Measurements from ENCODE around the gene OR2H1.

OR2H1 gene

DNA sequence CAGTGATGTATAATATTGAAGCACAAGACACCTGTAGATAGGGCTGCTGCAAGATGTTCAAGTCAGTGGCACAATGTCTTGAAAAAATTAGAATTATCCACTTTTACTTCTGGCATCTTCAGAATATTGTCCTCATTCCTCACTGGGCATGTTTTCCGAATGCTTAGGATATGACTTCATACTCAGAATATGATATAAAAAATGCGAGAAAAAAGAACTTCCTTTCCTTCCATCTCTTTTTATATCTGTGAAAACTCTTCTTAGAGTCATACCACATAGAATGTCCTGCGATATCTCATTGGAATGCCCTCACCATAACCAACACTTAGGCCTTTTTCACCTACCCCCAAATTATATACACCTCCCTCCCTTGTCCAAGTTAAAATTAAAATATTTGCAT, 26.2 kb downstream of the OR2H1 start:
- Histone ChIP-seq H3K27ac (ENCODE audit: low read depth, low read length) (no peak overlapping the region), H3K9ac (ENCODE audit: low read depth, low read length) (no peak overlapping the region), H3K36me3 (ENCODE audit: control insufficient read depth, insufficient read depth, low read length) (no peaks in the 10 kb centered on the region), H3K9me3 (ENCODE audit: control insufficient read depth, insufficient read depth, low read length) (no peaks in the 10 kb centered on the region), H3K4me3 (ENCODE audit: low read depth, low read length) (no peak overlapping the region), H3K4me1 (ENCODE audit: control insufficient read depth, insufficient read depth, low read length) (no peaks in the 10 kb centered on the region), H3K27me3 (ENCODE audit: control insufficient read depth, insufficient read depth, low read length) (no peaks in the 10 kb centered on the region)

DNA sequence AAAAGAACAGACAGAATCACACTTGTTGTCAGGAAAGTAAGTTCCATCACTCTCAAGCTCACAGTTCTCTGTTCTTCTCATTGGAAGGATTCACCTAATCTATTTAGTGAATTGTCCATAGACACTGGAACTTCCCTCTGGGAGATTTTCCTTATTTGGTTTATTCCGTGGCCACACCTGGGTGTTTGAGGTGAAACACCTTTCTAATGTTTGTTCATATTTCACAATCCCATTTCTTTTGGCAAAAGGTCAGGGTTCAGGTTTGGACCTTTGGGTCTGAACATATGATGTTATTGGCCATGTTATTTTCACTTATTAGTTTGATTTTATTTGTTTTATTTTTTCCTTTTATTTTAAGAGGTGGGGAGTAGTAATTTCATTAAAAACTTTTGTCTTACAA, 26.8 kb downstream of the OR2H1 start:
- no peak overlapping the region for H3K27ac ChIP-seq (ENCODE audit: low read depth, low read length)
- no peaks in the 10 kb centered on the region for H3K9me3 ChIP-seq (ENCODE audit: control insufficient read depth, insufficient read depth, low read length)
- H3K36me3 ChIP-seq (ENCODE audit: control insufficient read depth, insufficient read depth, low read length), result no peaks in the 10 kb centered on the region
- no peak overlapping the region for H3K4me3 ChIP-seq (ENCODE audit: low read depth, low read length)
- H3K27me3 ChIP-seq (ENCODE audit: control insufficient read depth, insufficient read depth, low read length), result no peaks in the 10 kb centered on the region
- H3K4me1 ChIP-seq (ENCODE audit: control insufficient read depth, insufficient read depth, low read length), result no peaks in the 10 kb centered on the region
- H3K9ac ChIP-seq (ENCODE audit: low read depth, low read length), result no peak overlapping the region

DNA sequence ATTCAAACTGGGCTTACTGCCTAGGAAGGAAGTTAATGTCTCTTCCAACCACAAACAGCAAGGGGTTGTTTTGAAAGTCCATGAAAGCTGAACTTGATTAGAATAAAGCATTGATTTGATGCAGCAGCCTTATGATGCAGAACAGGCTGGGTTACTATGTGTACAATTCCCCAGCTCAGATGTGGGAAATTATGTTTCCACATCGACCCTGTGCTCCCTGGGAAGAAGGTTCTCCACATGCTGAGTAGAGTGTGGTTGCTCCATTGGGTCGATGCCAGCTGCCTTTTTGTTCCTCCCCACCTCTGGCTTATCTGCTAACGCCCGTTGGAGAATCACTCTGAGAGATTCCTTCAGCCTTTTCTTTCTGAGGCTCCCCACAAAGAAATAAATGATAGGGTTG, 29.6 kb downstream of the OR2H1 start:
- Histone ChIP-seq H3K36me3 (ENCODE audit: control insufficient read depth, insufficient read depth, low read length) (no peaks in the 10 kb centered on the region), H3K4me3 (ENCODE audit: low read depth, low read length) (no peak overlapping the region), H3K9ac (ENCODE audit: low read depth, low read length) (no peak overlapping the region), H3K9me3 (ENCODE audit: control insufficient read depth, insufficient read depth, low read length) (no peaks in the 10 kb centered on the region), H3K27me3 (ENCODE audit: control insufficient read depth, insufficient read depth, low read length) (no peaks in the 10 kb centered on the region), H3K4me1 (ENCODE audit: control insufficient read depth, insufficient read depth, low read length) (no peaks in the 10 kb centered on the region), H3K27ac (ENCODE audit: low read depth, low read length) (no peak overlapping the region)

DNA sequence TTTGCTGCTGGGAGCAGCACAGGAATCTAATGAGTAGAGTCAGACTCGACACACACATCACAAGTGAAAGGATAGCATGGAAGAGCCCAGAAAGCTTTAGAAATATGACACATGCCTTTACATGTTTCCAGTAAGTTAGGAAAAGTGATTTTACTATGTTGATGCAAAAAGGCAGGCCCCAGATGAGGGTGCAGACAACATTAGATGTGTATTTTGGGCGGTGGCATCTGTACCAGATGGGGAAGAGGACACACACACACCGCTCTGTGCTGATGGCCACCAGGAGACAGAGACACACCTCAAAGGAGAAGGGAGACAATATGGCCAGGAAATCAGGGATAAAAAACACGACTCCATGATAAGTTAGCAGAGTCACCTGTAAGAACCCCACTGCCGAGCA, 30.2 kb downstream of the OR2H1 start:
- H3K4me3 ChIP-seq (ENCODE audit: low read depth, low read length), result no peak overlapping the region
- H3K36me3 ChIP-seq (ENCODE audit: control insufficient read depth, insufficient read depth, low read length), result no peaks in the 10 kb centered on the region
- no peaks in the 10 kb centered on the region for H3K4me1 ChIP-seq (ENCODE audit: control insufficient read depth, insufficient read depth, low read length)
- no peak overlapping the region for H3K27ac ChIP-seq (ENCODE audit: low read depth, low read length)
- H3K27me3 ChIP-seq (ENCODE audit: control insufficient read depth, insufficient read depth, low read length), result no peaks in the 10 kb centered on the region
- H3K9ac ChIP-seq (ENCODE audit: low read depth, low read length), result no peak overlapping the region
- no peaks in the 10 kb centered on the region for H3K9me3 ChIP-seq (ENCODE audit: control insufficient read depth, insufficient read depth, low read length)

DNA sequence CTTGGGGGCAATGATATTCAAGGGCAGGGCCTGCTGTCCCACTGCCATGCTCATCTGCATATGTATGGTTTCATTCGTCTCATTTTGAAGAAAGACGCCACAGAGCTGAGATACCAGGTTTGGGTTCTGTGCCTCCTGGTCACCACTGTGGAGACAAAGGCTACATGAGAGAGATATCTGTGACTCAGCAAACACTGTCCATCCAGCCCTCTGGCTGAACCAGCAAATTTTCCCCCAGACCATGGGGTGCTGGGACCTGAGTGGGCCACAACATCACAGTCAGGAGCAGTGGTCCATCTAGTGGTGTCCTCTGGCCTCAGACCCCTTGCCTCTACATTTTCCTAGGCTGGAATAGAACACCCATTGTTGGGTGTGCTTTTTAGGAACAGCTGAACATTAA, 30.7 kb downstream of the OR2H1 start, which contains the start of gene MAS1L:
TSS of gene MAS1L (minus strand) at position 297 of the 400 bp plus-strand sequence. CDS start at position 243, 54 bp downstream.
- Histone ChIP-seq H3K4me3 (ENCODE audit: low read depth, low read length) (no peak within 1 kb of the TSS), H3K36me3 (ENCODE audit: control insufficient read depth, insufficient read depth, low read length) (no peaks in the 10 kb centered on the region), H3K9me3 (ENCODE audit: control insufficient read depth, insufficient read depth, low read length) (no peaks in the 10 kb centered on the region), H3K27me3 (ENCODE audit: control insufficient read depth, insufficient read depth, low read length) (no peaks in the 10 kb centered on the region), H3K27ac (ENCODE audit: low read depth, low read length) (no peak within 1 kb of the TSS), H3K9ac (ENCODE audit: low read depth, low read length) (no peak within 1 kb of the TSS), H3K4me1 (ENCODE audit: control insufficient read depth, insufficient read depth, low read length) (no peaks in the 10 kb centered on the region)

DNA sequence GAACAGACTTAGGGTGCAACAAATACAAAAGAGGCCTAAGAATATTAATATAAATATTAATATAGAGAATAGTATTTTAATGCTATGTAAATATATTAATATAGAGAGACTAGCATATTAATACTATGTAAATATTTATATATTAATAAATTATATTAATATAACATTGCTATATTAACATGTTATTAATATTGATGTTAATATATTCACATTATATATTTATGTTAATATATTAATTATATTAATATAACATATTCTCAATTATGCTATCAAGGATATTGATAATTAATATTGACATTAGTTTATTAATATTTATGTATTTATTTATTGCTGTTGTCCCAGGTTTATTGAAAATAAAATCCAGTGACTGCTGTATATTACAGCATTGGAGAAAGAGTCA, 31.9 kb downstream of the OR2H1 start:
- Histone ChIP-seq H3K9ac (ENCODE audit: low read depth, low read length) (no peak overlapping the region), H3K27ac (ENCODE audit: low read depth, low read length) (no peak overlapping the region), H3K36me3 (ENCODE audit: control insufficient read depth, insufficient read depth, low read length) (no peaks in the 10 kb centered on the region), H3K4me1 (ENCODE audit: control insufficient read depth, insufficient read depth, low read length) (no peaks in the 10 kb centered on the region), H3K4me3 (ENCODE audit: low read depth, low read length) (no peak overlapping the region), H3K9me3 (ENCODE audit: control insufficient read depth, insufficient read depth, low read length) (no peaks in the 10 kb centered on the region), H3K27me3 (ENCODE audit: control insufficient read depth, insufficient read depth, low read length) (no peaks in the 10 kb centered on the region)

DNA sequence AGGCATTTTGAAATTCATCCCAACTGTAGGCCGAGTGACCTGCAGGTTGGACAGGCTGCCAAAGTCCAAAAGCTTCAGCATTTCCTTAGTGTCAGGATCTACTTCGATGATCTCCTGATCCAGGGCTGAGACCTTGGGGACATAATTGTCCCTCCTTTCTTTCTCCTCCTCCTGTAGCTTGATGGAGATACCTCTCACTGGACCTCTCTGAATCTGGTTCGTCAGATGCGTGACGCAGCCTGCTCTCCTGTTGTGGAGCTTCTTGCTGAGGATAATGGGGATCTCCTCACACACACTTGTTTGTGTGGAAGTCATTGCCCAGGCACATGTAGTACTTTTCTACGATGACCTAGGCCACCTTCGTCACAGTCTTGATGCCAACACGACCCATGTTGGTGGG, 32.3 kb downstream of the OR2H1 start:
- H3K4me3 ChIP-seq (ENCODE audit: low read depth, low read length), result no peak overlapping the region
- no peaks in the 10 kb centered on the region for H3K4me1 ChIP-seq (ENCODE audit: control insufficient read depth, insufficient read depth, low read length)
- H3K27me3 ChIP-seq (ENCODE audit: control insufficient read depth, insufficient read depth, low read length), result no peaks in the 10 kb centered on the region
- H3K27ac ChIP-seq (ENCODE audit: low read depth, low read length), result no peak overlapping the region
- no peaks in the 10 kb centered on the region for H3K9me3 ChIP-seq (ENCODE audit: control insufficient read depth, insufficient read depth, low read length)
- no peak overlapping the region for H3K9ac ChIP-seq (ENCODE audit: low read depth, low read length)
- no peaks in the 10 kb centered on the region for H3K36me3 ChIP-seq (ENCODE audit: control insufficient read depth, insufficient read depth, low read length)

DNA sequence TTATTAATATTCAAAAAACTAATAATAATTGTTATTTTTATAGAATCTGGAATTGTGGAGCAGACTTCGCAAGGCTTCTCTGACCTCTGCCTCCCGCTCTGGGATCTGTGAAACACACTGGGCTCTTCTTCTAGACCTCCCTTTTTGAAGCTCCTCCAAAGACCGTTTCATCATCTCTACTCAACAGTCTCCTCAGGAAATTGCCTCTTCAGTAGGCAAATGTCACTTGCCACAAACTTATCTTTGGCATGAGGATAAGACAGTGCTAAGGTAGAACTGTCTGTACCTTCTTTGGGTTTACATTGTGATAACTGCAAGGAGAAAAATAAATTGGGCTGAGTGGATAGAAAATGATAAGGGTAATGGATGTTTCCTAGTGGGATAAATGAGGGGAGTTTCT, 33.1 kb downstream of the OR2H1 start:
- no peaks in the 10 kb centered on the region for H3K9me3 ChIP-seq (ENCODE audit: control insufficient read depth, insufficient read depth, low read length)
- no peak overlapping the region for H3K4me3 ChIP-seq (ENCODE audit: low read depth, low read length)
- H3K36me3 ChIP-seq (ENCODE audit: control insufficient read depth, insufficient read depth, low read length), result no peaks in the 10 kb centered on the region
- no peak overlapping the region for H3K27ac ChIP-seq (ENCODE audit: low read depth, low read length)
- no peaks in the 10 kb centered on the region for H3K4me1 ChIP-seq (ENCODE audit: control insufficient read depth, insufficient read depth, low read length)
- no peaks in the 10 kb centered on the region for H3K27me3 ChIP-seq (ENCODE audit: control insufficient read depth, insufficient read depth, low read length)
- no peak overlapping the region for H3K9ac ChIP-seq (ENCODE audit: low read depth, low read length)

DNA sequence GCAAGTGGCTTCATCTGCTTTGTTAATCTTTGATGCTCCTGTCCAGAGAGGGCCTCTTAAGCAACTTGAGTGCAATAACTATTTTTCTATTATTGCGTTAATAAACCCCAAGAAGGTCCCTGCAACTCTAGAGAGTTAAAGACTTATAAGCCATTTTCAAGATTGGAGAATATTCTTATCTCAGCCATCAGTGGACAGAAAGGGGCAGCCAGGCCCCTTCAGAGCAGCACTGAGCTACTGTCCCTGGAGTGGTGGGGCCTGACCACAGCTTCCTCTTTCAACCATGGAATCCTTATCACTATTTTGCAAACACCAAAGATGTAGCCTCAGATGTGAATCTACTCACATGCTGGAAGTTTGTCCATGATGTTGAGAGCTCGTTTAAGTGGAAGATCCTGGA, 33.6 kb downstream of the OR2H1 start:
- H3K36me3 ChIP-seq (ENCODE audit: control insufficient read depth, insufficient read depth, low read length), result no peaks in the 10 kb centered on the region

DNA sequence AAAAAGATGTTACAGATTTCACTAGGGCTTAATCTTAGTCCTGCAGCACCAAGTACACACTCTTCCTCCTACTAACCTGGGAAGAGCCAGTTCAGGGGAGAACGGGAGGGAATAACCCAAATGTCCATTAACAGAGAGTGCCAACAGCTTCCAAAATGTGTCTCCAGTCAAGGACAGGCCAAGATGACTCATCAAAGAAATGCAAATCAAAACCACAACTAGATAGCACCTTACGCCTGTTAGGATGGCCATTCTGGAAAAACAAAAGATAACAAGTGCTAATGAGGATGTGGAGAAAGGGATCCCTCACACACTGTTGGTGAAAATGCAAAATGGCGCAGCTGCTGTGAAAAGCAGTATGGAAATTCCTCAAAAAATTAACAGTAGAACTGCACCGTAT, 34.6 kb downstream of the OR2H1 start:
- Histone ChIP-seq H3K9me3 (ENCODE audit: control insufficient read depth, insufficient read depth, low read length) (no peaks in the 10 kb centered on the region), H3K4me1 (ENCODE audit: control insufficient read depth, insufficient read depth, low read length) (no peaks in the 10 kb centered on the region), H3K36me3 (ENCODE audit: control insufficient read depth, insufficient read depth, low read length) (no peaks in the 10 kb centered on the region), H3K4me3 (ENCODE audit: low read depth, low read length) (no peak overlapping the region), H3K27me3 (ENCODE audit: control insufficient read depth, insufficient read depth, low read length) (no peaks in the 10 kb centered on the region), H3K27ac (ENCODE audit: low read depth, low read length) (no peak overlapping the region), H3K9ac (ENCODE audit: low read depth, low read length) (no peak overlapping the region)

More for the DNA sequence above, 33.6 kb downstream of the OR2H1 start:
- H3K9me3 ChIP-seq (ENCODE audit: control insufficient read depth, insufficient read depth, low read length), result no peaks in the 10 kb centered on the region
- no peaks in the 10 kb centered on the region for H3K4me1 ChIP-seq (ENCODE audit: control insufficient read depth, insufficient read depth, low read length)
- H3K4me3 ChIP-seq (ENCODE audit: low read depth, low read length), result no peak overlapping the region
- H3K9ac ChIP-seq (ENCODE audit: low read depth, low read length), result no peak overlapping the region
- no peaks in the 10 kb centered on the region for H3K27me3 ChIP-seq (ENCODE audit: control insufficient read depth, insufficient read depth, low read length)
- H3K27ac ChIP-seq (ENCODE audit: low read depth, low read length), result no peak overlapping the region

DNA sequence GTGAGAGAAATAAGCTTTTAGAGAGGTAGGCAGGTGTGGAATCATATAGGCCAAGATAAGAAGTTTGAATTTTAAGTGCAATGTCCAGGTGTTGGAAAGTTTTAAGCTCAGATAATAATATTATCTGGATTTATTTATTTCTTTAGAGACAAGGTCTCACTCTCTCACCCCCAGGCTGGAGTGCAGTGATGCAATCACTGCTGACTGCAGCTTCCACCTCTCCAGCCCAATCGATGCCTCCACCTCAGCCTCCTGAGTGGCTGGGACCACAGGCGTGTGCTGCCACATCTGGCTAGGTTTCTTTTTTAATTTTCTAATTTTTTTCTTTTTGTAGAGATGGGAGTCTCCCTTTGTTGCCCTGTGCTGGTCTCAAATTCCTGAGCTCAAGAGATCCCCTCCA, 36.3 kb downstream of the OR2H1 start:
- no peaks in the 10 kb centered on the region for H3K4me1 ChIP-seq (ENCODE audit: control insufficient read depth, insufficient read depth, low read length)
- H3K27me3 ChIP-seq (ENCODE audit: control insufficient read depth, insufficient read depth, low read length), result no peaks in the 10 kb centered on the region
- H3K9me3 ChIP-seq (ENCODE audit: control insufficient read depth, insufficient read depth, low read length), result no peaks in the 10 kb centered on the region
- no peak overlapping the region for H3K27ac ChIP-seq (ENCODE audit: low read depth, low read length)
- no peak overlapping the region for H3K4me3 ChIP-seq (ENCODE audit: low read depth, low read length)
- H3K36me3 ChIP-seq (ENCODE audit: control insufficient read depth, insufficient read depth, low read length), result no peaks in the 10 kb centered on the region
- no peak overlapping the region for H3K9ac ChIP-seq (ENCODE audit: low read depth, low read length)

DNA sequence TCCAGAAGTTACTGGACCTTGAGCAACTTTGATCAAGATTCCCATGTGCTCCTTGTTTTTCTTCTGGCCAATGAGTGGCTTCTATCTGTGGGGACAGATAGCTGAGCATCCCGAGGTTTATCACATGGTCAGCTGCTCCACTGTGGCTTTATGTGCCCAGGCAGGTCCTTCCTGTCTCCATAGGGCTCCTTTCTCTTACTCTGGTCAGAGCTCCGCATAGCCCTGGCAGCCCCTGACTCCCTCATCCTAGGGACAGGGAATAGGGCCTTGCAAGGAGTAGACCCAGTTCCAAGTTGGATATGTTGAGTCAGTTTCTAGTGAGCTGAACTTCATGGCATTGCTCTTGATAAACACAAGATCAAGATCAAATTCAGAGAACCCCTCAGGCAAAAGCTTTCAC, 37.2 kb downstream of the OR2H1 start:
- Histone ChIP-seq H3K4me3 (ENCODE audit: low read depth, low read length) (no peak overlapping the region), H3K27me3 (ENCODE audit: control insufficient read depth, insufficient read depth, low read length) (no peaks in the 10 kb centered on the region), H3K36me3 (ENCODE audit: control insufficient read depth, insufficient read depth, low read length) (no peaks in the 10 kb centered on the region), H3K9me3 (ENCODE audit: control insufficient read depth, insufficient read depth, low read length) (no peaks in the 10 kb centered on the region), H3K4me1 (ENCODE audit: control insufficient read depth, insufficient read depth, low read length) (no peaks in the 10 kb centered on the region), H3K9ac (ENCODE audit: low read depth, low read length) (no peak overlapping the region), H3K27ac (ENCODE audit: low read depth, low read length) (no peak overlapping the region)
